T1000 (cell line): ENCODE results near the gene COL6A3.

Experiments used
- DNase-seq: peaks from one replicate; lab custom pipeline; 2025; ENCODE audit warnings: mixed read lengths; lab: John Stamatoyannopoulos, UW

The COL6A3 gene, protein sequence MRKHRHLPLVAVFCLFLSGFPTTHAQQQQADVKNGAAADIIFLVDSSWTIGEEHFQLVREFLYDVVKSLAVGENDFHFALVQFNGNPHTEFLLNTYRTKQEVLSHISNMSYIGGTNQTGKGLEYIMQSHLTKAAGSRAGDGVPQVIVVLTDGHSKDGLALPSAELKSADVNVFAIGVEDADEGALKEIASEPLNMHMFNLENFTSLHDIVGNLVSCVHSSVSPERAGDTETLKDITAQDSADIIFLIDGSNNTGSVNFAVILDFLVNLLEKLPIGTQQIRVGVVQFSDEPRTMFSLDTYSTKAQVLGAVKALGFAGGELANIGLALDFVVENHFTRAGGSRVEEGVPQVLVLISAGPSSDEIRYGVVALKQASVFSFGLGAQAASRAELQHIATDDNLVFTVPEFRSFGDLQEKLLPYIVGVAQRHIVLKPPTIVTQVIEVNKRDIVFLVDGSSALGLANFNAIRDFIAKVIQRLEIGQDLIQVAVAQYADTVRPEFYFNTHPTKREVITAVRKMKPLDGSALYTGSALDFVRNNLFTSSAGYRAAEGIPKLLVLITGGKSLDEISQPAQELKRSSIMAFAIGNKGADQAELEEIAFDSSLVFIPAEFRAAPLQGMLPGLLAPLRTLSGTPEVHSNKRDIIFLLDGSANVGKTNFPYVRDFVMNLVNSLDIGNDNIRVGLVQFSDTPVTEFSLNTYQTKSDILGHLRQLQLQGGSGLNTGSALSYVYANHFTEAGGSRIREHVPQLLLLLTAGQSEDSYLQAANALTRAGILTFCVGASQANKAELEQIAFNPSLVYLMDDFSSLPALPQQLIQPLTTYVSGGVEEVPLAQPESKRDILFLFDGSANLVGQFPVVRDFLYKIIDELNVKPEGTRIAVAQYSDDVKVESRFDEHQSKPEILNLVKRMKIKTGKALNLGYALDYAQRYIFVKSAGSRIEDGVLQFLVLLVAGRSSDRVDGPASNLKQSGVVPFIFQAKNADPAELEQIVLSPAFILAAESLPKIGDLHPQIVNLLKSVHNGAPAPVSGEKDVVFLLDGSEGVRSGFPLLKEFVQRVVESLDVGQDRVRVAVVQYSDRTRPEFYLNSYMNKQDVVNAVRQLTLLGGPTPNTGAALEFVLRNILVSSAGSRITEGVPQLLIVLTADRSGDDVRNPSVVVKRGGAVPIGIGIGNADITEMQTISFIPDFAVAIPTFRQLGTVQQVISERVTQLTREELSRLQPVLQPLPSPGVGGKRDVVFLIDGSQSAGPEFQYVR (N-terminal part only)

DNA sequence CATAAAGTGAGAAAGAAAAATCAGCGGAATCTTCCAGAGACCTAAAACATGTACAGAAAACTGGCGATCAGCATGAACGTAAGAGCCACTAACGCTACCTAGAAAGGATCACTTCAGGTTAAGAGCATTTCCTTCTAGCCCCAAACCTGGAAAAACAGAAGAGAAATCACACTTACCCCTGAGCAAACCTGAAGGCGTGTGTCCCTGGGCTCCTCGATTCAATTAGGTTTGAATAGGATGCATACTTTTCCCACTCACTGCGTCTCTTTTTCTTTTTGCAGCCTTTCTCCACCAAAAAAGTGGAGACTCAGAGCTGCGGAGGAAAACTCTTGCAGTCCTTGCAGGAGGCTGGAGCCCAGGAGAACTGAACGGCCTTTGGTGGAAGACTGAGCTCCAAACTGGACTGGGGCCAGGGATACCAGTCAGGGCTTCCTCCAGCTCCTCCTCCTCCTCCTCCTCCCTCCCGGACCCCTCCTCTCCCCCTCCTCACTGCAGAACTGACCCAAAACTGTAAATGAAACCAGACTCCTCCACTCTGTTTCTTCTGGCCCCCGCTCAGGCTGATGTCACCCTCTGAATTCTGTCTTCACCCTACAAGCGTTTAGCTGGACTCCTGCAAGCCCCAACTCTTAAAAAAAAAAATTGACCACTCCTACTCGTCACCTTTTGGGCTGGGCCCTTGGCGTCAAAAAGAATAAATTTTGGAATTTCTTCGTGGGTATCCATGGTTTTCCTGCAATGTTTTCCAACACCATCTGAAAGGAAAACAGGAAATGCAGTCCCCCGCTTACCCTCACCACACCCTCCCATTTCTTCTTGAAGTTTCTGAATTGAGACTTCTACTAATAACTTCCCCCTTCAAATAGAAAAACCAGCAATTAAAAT lies at the start of gene COL6A3:
Gene COL6A3, minus strand, starts transcription at position 388 of the 885 bp plus-strand sequence. CDS start 17,347 bp downstream, outside the sequence.
- peak; percentile 70 for DNase-seq

DNA sequence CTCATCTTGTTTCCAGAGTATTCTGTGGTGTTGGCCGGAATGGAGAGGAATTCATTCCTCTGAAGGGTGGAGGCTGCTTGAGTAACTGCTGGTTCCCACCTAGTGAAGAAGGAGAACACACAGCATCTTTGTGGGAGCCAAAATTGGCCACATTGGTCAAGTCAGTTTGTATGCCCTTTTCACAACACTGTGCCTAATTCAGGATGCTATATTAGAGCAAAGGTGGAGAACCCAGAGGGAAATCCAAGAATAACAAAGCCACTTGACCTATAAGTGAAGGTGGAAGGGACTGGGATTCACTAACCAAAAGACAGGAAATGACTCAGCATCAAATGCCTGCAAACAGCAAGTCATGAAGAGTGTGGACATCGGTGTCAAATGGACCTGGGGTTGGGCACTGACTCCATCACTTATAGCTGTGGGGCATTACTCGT lies 45.8 kb upstream of the COL6A3 start:
- DNase-seq, result no peak

DNA sequence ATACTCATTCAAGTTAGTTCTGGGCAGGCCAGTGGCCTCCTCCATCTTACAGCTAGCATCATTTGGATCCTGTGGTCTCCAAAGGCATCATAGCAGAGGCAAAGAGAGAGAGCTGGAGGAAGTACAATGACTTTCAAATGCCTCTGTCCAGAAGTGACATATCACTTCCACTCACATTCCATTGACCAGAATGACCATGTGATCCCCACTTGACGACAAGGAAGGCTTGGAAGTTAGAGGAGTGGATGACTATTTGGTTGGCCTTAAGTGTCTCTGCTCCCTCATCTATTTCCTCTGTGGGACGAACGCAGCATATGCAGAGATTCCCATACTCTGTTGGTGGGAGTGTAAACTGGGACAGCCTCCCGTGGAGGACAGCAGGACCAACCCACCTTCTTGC lies 45.3 kb upstream of the COL6A3 start:
- DNase-seq, result no peak

DNA sequence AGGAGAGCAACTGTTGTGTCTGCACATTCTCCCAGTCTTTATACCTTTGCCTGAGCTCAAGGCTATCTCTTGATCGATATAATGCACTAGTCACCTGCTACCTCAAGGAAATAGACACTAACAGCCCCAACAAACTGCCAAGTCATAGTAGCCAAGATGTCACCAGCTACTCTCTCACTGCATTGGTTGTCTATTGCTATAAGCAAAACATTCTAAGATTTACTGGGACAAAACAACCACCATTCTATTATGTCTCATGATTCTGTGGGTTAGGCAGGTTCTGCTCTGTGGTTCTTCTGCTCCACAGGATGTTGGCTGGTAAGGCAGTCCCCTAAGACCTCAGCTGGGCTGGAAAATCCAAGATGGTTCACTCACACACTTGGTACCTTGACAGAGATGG lies 44.6 kb upstream of the COL6A3 start:
- DNase-seq, result no peak

DNA sequence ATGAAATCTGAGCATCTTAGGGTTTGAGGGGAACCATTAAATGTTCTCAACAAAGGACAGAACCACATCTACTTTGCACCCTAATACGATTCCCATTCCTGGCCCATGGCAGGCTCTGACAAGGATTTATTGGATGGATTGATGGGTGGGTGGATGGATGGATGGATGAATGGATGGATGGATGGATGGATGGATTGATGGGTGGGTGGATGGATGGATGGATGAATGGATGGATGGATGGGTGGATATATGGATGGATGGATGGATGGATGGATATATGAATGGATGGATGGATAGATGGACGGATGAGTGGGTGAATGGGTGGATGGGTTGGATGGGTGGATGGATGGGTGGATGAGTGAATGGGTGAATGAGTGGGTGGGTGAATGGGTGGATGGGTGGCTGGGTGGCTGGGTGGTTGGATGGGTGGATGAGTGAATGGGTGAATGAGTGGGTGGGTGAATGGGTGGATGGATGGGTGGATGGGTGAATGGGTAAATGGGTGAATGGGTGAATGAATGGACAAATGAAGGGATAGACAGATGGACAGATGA lies 43.5 kb upstream of the COL6A3 start:
- no peak for DNase-seq

DNA sequence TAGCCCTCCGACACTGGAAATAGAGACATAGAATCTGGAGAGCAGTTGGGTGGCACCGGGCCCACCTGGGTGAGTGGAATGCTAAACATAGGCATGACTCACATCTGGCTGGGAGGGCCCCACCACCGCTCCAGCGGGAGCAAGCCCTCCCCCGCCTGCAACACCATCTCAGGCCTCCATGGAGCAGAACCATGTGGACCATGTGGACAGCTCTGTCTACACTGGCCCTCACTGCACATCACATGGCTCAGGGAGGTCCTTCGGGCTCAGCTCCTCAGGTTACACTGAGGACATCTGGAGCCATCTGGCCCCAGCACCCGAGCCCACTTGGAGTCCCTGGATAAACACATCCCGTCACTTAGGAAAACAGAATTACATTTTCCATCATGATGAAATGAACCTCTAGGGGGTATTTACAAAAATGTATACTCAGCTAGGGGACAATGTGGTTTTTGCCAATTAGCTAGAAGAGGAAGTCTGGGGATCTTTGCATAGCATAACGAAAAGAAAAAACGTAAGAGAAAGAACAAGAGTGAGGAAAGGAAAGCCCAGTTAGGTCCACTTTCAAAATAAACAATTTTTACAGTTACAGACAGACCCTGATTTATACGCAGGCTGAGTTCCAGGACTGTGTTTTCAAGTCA lies 42.4 kb upstream of the COL6A3 start:
- peak; percentile 76 for DNase-seq

DNA sequence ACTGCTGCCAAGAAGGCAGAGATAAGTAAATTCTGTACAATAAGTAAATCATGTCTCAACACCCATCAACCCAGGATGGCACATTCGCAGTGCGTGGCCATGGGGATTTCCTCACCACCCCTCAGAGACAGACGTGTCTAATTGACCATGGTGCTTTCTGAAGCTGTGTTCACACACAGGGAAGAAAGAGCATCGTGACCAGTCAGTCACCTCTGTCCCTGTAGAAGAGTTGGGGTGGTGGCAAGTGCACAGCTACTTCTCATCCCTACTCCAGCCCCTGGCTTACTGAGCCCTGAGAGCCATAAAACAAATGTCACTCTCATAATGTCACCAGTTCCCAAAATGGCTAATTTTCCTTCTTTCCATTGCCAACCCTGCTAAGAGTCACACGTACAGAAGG lies 41.8 kb upstream of the COL6A3 start:
- no peak for DNase-seq

DNA sequence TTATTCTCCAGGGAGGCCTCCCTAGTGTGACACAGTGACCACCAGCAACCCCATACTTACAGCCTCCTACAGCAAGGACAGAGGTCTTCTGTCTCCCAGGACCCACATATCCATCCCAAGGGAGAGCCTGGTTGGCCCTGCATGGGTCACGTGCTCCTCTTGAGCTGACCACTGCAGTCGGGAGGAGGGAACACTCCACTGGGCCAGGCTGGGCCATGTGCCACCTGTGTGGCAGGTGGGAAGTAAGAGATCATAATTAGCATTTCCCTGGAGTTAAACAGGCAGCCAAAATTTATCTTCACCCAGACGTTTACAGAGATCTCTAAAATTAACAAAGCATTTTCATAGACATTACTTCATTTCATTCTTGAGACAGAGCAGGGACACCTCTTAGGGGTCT lies 39.7 kb upstream of the COL6A3 start:
- DNase-seq, result no peak

DNA sequence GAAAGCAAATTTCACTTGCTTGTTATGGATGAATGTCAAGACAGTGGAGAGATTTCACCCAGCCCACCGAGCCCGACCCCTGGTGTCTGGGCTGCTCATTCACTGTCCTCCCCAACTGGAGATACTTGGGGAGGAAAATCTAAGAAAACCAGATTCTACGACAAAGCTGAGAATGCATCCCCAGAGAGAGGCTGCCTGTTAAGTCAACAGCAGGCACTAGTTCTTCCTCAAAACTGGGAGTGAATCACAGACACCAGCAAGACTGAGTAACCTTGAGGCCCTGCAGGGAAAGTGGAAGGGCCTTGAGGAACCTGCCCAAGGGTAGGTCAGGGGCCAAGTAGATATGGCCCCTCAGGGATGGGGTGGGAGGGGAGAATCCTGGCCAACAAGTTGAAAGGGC lies 38.9 kb upstream of the COL6A3 start:
- no peak for DNase-seq

DNA sequence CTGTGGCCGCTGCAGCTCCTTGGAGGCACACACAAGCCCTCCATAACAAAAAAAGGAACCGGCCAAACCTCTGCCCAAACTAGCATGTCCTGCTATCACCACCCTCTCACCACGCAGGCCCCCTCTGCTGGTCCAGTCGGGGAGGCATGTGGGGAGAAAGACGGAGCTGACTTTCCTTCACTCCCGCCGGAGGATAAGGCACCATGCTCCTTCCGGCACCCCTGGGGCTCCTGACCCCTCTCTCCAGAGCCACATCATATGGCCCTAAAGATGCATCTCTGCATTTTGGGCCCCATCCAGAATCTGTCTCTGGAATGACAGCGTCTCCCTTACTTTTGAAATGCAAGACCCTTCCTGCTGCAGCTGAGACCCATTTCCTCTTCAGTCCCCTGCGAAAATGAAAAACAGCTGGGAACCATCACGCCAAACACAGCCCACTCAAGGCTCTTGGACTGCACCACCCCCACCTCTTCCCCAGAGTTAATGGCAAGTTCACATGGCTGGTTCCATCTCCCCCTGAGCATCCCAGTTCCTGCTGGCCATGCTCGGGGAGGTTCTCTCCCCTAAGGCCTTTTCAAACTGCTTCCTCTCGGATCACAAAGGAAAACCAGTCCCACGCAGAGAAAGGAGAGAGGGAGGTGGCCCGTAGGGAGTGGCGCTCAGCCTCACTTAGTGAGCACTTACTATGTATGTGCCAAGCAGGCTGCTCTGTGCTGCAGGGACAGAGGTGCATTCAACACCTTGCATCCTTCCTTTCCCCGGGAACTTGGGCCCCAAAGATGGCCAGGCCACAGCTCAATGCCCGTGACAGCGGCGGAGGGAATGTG lies 37.9 kb upstream of the COL6A3 start:
- DNase-seq, result no peak

DNA sequence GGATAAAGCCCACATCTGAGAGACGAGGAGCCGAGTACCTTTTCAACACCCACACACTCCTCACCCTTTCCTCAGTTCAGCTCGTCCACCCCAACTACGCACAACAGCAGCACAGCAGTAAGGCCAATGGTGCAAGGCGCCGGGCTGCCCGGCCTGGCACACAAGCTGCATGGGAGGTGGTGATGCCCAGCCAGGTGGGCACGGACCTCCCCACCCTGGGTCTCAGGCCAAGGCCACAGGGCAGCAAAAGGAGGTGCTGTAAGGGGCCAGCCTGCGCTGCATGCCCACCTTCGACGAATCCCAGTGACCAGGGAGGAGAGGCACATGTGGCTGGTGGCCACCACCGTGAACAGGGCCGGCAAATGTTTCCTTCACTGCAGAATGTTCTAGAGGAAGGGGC lies 36.6 kb upstream of the COL6A3 start:
- no peak for DNase-seq

DNA sequence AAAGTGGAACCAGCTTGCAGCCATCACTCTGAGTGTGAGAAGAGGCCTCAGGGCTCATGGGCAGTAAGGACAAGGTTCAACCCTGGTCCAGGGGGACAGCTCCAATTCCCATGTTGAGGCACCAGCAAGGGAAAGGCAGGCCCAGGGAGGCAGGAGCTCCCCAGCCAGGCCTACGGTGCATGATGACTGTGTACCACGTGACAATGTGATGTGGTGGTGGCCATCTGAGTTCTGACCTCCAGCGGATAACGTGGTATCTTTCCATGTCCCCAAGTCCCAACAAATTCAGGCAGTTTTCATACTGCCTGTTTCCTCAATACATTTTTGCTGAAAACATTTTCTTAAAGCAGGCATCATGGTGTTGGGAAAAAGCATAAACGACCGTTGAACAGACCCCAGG lies 36.1 kb upstream of the COL6A3 start:
- no peak for DNase-seq

DNA sequence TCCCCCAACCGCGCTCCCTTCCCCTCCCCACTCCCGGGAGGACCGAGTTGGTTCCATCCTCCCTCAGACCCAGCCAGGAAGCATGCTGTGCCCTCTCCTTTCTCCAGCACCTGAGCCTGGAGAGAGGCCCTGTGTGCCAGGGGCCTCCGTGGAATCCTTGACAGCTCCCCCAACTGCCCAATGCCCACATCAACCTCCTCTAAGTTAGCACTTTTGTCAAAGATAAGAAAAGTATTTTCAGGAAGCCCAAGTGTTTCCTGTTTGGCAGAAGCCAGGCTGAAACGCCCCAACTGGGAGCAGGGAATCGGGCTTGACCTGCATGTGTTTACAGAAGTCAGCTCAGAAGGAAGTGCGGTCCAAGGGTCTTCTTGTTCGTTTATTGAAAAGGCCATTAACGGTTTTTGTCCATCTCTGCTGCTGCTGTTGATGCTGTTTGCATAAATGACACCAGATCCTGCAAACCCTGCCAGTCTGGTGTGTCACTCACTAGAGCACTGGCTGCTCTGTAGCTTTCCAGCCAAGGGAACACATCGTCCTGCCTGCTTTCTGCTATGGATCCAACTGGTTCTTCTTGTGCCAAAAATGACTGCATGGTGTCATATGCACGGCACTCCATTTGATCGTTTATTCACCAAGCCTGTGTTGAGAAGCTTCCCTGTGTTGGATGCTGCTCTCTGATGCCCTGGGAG lies 35.4 kb upstream of the COL6A3 start:
- no peak for DNase-seq

DNA sequence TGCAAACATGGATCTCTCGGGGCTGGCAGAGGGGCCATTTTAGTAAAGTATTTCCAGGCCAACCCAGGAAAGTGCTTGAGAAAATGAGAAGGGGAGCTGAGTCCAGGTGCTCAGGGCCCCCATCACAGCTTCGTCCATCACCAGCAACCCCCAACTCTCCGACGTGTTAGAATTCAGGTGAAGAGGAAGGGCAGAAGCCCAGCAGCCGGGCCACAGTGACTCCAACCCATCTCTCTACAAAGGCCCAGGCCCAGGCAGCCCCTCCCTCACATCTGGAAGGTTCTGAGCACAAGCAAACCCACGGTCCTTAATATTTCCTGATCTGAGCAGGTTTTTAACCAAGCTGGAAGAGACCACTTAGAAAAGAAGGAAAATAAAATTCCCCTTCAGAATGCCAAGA lies 34.7 kb upstream of the COL6A3 start:
- no peak for DNase-seq

DNA sequence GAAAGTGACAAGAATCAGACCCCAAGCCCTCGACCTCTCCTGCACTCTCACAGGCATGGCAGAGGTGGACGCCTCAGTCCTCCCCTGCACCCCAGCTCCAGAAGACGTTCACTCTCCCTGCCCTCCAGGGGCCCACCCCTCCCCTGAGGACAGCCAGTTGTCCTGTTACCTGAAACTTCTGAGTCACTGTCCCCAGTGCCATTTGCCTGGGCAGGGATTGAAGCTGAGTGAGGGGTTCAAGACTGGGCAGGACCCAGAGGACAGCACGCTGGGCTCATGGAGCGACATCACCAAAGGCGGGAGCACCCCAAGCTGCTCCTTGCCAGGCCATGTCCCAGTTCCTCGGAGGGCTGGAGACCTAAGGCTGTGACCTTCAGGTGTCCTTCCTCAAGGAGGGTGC lies 34.2 kb upstream of the COL6A3 start:
- no peak for DNase-seq

DNA sequence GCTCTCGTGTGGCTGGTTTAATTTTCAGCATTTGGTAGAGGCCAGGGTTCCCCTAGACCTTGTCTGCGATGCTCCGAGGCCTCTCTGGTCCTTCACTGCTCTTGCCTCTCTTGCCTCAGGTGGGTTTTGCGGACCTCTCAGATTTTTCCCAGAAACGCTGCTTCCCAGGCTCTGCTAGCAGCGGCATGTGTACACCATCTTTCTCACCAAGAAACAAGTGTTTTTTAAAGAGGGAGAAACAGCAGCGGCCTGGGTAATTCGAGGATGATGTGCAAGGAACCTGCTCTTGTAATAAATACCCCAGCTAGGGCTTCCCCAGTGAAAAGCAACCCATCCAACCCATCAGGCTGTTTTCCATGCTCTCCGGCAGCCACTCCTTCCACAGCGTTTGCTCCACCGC lies 33.5 kb upstream of the COL6A3 start:
- no peak for DNase-seq

DNA sequence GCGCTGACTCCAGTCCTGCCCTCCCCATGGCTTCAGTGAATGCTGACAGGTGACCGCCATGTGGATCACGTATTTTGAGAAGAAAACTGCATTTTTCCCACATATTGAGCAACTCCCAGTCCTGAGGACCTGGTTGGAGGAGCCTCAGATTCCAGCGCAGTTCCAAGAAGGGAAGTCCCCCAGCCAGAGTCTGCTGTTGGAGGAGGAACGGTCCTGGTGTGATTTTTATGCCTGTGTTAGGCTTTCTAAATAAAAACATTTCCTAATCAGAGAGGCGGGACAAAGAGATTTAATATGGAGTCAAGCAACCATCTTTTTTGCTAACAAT lies 32.3 kb upstream of the COL6A3 start:
- no peak for DNase-seq

DNA sequence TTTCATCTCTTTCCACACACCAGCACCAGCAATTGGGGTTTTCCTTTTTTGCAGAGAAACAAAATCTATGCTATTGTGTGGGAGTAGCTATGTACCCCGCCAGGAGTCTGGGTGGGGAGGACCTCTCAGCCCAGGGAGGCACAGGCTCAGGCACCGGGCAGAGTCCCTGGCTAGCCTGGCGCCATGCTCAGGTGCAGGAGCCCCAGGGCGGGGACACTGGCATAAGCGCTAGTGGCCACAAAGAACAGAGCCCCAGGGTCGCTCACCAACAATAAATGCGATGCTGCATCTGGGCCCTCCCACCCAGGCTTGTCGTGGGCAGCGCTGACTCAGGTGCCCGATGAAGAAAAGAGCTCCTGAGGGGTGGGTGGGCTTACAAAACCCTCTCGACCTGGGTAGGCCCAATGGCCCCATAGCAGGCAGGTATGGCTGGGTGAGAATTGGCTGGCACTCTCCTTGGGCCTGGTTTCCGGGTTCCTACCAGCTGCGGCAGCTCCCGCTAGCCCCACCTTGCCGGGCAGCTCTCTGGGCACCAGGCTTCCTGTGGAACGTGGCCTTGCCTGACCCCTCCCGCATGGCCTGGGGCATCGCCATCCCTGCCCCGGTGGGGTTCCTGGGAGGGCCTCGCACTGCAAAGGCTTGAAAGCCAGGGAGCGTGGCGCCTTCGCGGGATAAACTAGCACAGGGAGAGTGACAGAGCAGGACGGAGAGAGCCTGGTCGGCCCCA lies 31.8 kb upstream of the COL6A3 start:
- DNase-seq, result no peak
